Liver (tissue), 3 donors: Measurements from ENCODE around the gene ACVR2B.

ENCODE experiments used
- EGR1 ChIP-seq, 2 donors: IDR thresholded peaks; 2 replicates each; pipeline ENCODE4 v1.6.1; 2016 to 2018; ENCODE audit warnings: antibody characterized with exemption in 2 of 2, low read depth in 2 of 2
- FOXA1 ChIP-seq: IDR thresholded peaks from 2 replicates; pipeline ENCODE4 v1.6.1; 2016; ENCODE audit warnings: antibody characterized with exemption
- JUND ChIP-seq, 2 donors: IDR thresholded peaks; 2 replicates each; pipeline ENCODE4 v1.6.1; 2016; ENCODE audit warnings: antibody characterized with exemption in 2 of 2
- NR2F2 ChIP-seq: IDR thresholded peaks from 2 replicates; pipeline ENCODE4 v1.6.1; 2016; ENCODE audit warnings: antibody characterized with exemption
- RAD21 ChIP-seq, 2 donors: IDR thresholded peaks; 2 replicates each; pipeline ENCODE4 v1.6.1; 2016; ENCODE audit warnings: antibody characterized with exemption in 2 of 2, mild to moderate bottlenecking in 2 of 2
- SP1 ChIP-seq: IDR thresholded peaks from 2 replicates; pipeline ENCODE4 v1.6.1; 2018; ENCODE audit warnings: antibody characterized with exemption, mild to moderate bottlenecking
- TAF1 ChIP-seq: conservative IDR thresholded peaks from 2 replicates; pipeline ENCODE4 v1.6.1; 2016; ENCODE audit warnings: antibody characterized with exemption, mild to moderate bottlenecking
- YY1 ChIP-seq: IDR thresholded peaks from 2 replicates; pipeline ENCODE4 v1.6.1; 2016; ENCODE audit warnings: antibody characterized with exemption, mild to moderate bottlenecking
- TF ChIP-seq, protein P1 (sequence below): fragments of 150-350 bp; IDR thresholded peaks from 2 replicates; pipeline ENCODE4 v1.5.1; 2017; ENCODE audit warnings: improper control_type of control experiment, low read depth, low read length; ENCODE audit not compliant: missing input control
- TF ChIP-seq, protein P2 (sequence below): IDR thresholded peaks from 2 replicates; pipeline ENCODE4 v1.6.1; 2016; ENCODE audit warnings: antibody characterized with exemption
- TF ChIP-seq, protein P3 (sequence below): IDR thresholded peaks from 2 replicates; pipeline ENCODE4 v1.6.1; 2016; ENCODE audit warnings: antibody characterized with exemption, mild to moderate bottlenecking
- TF ChIP-seq, protein P4 (sequence below): IDR thresholded peaks from 2 replicates; pipeline ENCODE4 v1.6.1; 2016; ENCODE audit warnings: antibody characterized with exemption
- donor health status: healthy.
- donor health status: healthy.

DNA sequence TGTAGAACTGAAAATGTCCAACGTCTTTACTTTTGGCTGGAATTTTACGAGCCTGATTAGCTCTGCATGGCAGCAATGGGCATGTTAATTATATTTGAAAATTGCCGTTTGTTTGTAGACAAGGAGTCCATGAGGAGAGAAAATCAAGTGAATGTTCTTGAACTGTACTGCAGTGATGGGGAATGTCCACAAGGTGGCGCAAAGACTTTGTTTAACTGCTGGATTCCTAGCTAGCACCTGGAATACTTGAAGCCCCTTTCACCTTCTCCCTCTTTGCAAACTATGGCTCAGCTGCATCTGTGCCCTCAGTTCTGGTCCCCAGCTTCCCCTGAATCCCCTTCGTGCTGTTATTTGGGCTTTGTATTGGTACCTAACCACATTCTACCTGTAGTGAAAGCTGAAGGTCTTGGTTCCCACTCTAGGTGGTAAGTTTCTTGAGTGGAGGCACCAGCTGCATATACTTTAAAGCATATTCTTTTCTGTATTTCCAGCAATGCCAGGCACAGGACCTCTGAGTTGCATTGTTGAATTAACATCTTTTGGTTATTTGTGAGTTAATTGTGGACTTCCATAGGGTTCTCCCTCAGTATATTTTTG lies 67.8 kb downstream of the ACVR2B start:
- TF ChIP-seq, protein P1, sequence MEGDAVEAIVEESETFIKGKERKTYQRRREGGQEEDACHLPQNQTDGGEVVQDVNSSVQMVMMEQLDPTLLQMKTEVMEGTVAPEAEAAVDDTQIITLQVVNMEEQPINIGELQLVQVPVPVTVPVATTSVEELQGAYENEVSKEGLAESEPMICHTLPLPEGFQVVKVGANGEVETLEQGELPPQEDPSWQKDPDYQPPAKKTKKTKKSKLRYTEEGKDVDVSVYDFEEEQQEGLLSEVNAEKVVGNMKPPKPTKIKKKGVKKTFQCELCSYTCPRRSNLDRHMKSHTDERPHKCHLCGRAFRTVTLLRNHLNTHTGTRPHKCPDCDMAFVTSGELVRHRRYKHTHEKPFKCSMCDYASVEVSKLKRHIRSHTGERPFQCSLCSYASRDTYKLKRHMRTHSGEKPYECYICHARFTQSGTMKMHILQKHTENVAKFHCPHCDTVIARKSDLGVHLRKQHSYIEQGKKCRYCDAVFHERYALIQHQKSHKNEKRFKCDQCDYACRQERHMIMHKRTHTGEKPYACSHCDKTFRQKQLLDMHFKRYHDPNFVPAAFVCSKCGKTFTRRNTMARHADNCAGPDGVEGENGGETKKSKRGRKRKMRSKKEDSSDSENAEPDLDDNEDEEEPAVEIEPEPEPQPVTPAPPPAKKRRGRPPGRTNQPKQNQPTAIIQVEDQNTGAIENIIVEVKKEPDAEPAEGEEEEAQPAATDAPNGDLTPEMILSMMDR: peak; percentile 94
- TF ChIP-seq TAF1 (no peak), SP1 (no peak), EGR1 (IDR thresholded peaks at IDR 0.05; ENCODE audit: low read depth in 2 of 2) (no peak), YY1 (no peak), RAD21 (IDR thresholded peaks at IDR 0.05) (peak; percentile 75 to 85), JUND (IDR thresholded peaks at IDR 0.05) (no peak), FOXA1 (no peak), NR2F2 (no peak)
- TF ChIP-seq, protein P2, sequence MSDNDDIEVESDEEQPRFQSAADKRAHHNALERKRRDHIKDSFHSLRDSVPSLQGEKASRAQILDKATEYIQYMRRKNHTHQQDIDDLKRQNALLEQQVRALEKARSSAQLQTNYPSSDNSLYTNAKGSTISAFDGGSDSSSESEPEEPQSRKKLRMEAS: no peak
- TF ChIP-seq, protein P3, sequence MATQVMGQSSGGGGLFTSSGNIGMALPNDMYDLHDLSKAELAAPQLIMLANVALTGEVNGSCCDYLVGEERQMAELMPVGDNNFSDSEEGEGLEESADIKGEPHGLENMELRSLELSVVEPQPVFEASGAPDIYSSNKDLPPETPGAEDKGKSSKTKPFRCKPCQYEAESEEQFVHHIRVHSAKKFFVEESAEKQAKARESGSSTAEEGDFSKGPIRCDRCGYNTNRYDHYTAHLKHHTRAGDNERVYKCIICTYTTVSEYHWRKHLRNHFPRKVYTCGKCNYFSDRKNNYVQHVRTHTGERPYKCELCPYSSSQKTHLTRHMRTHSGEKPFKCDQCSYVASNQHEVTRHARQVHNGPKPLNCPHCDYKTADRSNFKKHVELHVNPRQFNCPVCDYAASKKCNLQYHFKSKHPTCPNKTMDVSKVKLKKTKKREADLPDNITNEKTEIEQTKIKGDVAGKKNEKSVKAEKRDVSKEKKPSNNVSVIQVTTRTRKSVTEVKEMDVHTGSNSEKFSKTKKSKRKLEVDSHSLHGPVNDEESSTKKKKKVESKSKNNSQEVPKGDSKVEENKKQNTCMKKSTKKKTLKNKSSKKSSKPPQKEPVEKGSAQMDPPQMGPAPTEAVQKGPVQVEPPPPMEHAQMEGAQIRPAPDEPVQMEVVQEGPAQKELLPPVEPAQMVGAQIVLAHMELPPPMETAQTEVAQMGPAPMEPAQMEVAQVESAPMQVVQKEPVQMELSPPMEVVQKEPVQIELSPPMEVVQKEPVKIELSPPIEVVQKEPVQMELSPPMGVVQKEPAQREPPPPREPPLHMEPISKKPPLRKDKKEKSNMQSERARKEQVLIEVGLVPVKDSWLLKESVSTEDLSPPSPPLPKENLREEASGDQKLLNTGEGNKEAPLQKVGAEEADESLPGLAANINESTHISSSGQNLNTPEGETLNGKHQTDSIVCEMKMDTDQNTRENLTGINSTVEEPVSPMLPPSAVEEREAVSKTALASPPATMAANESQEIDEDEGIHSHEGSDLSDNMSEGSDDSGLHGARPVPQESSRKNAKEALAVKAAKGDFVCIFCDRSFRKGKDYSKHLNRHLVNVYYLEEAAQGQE: no peak
- TF ChIP-seq, protein P4, sequence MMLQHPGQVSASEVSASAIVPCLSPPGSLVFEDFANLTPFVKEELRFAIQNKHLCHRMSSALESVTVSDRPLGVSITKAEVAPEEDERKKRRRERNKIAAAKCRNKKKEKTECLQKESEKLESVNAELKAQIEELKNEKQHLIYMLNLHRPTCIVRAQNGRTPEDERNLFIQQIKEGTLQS: no peak
